Activated CD4-positive, alpha-beta memory T cell treated with anti-CD3 and anti-CD28 coated beads for 36 hours (primary cell): ENCODE results near the gene IGHMBP2. TPM values are rescaled to one million over a fixed set of nuclear protein-coding genes. Genes with fewer than 3 reads are reported as not detected.

Source experiments
- CTCF ChIA-PET: fragments of 350-600 bp; sonication (Branson Sonifier 250); formaldehyde crosslinking; loops from one replicate; lab custom pipeline; 2021; ENCODE audit warnings: antibody characterized with exemption, inconsistent platforms; lab: Charles Lee
- POLR2A ChIA-PET: fragments of 350-600 bp; sonication (Branson Sonifier 250); formaldehyde crosslinking; loops from one replicate; lab custom pipeline; 2021; ENCODE audit warnings: antibody characterized with exemption; lab: Charles Lee
- DNase-seq: peaks from one replicate; pipeline ENCODE4 v3.0.0-alpha.2; 2020
- H3K27ac Mint-ChIP-seq: one replicate; pipeline ENCODE4 v1.8.0; 2021; ENCODE audit warnings: mixed read lengths
- H3K27me3 Mint-ChIP-seq: one replicate; pipeline ENCODE4 v1.8.0; 2021; ENCODE audit warnings: mixed read lengths
- H3K36me3 Mint-ChIP-seq: one replicate; pipeline ENCODE4 v1.8.0; 2021; ENCODE audit warnings: mixed read lengths
- H3K4me1 Mint-ChIP-seq: one replicate; pipeline ENCODE4 v1.8.0; 2021; ENCODE audit warnings: low read depth, mixed read lengths
- H3K4me3 Mint-ChIP-seq: one replicate; pipeline ENCODE4 v1.8.0; 2021; ENCODE audit warnings: mild to moderate bottlenecking, mixed read lengths
- H3K9me3 Mint-ChIP-seq: one replicate; pipeline ENCODE4 v1.8.0; 2021; ENCODE audit warnings: mixed read lengths
- intact Hi-C: fragments of 100-400 bp; cut with micrococcal nuclease; formaldehyde crosslinking; loops from one replicate; pipeline ENCODE4 v1.15.1; 2023
- total RNA-seq, 2 experiments: library from RNA; stranded (reverse); gene quantifications; one replicate each; pipeline ENCODE4 v1.2.3, GENCODE V29; 2021

IGHMBP2 gene
- total RNA-seq, 2 experiments from 2014 or later: 24.4 to 24.8 TPM

- Mint-ChIP-seq H3K27me3 (no peaks in the 10 kb centered on the region), H3K4me1 (no peaks in the 10 kb centered on the region), H3K9me3 (no peaks in the 10 kb centered on the region), H3K4me3 (no peak overlapping the region), H3K27ac (no peak overlapping the region), H3K36me3 (peaks cover 54% of the 10 kb centered on the region)
- POLR2A ChIA-PET: no interaction called here
- CTCF ChIA-PET: no interaction called here
- DNase-seq: no peak
- intact Hi-C loops: no loop called here
Measured at GRCh38 chr11:68914761-68915160, 11.1 kb downstream of the IGHMBP2 start.

DNA sequence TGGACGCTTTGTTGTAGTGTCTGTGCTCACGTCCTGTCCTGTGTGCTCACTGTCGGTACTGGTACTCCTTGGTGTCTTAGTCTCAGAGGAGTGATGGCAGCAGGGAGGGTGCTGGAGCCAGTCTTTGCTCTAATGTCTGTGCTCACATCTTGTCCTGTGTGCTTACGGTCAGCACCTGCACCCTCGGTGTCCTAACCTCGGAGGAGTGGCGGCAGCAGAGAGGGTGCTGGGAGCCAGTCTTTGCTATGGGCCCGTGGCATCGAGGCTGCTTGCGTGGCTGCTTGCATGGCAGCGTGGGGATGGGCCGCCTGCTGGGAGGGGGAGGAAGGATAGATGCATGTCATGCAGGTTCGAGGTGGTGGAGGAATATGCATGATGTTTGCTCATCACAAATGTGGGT, 12.7 kb downstream of the IGHMBP2 start:
- DNase-seq: no peak
- intact Hi-C loops: no loop called here
- CTCF ChIA-PET: no interaction called here
- H3K27me3 Mint-ChIP-seq: no peaks in the 10 kb centered on the region
- H3K4me3 Mint-ChIP-seq: no peak overlapping the region
- no peaks in the 10 kb centered on the region for H3K9me3 Mint-ChIP-seq
- H3K4me1 Mint-ChIP-seq: no peaks in the 10 kb centered on the region
- H3K36me3 Mint-ChIP-seq: peaks cover 41% of the 10 kb centered on the region
- H3K27ac Mint-ChIP-seq: no peak overlapping the region
- POLR2A ChIA-PET: interaction anchor here (0.5 kb wide), 1 partner anchor 509 kb away, joined by 3 read pairs; no protein-coding TSS in a partner anchor

DNA sequence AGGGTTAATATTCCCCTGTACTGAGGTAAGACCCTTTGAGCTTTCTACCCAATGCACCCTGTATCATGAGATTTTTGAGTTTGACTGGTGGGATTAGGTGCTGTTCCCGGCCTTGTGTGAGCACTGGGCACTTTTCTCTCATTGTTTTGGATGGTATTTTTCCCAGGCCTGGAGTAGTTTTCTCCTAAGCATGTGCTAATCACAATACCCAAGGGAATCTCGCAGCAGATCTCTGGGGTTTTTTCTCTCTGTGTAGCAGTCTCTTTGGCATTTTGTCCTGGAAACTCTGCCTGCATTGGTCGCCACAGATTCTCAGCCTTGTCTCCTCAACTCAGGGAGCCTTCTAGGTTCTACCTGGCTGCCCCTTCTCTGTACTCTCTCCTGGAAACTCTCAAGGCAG, 19.9 kb downstream of the IGHMBP2 start:
- no peaks in the 10 kb centered on the region for H3K4me1 Mint-ChIP-seq
- H3K4me3 Mint-ChIP-seq: no peak overlapping the region
- H3K9me3 Mint-ChIP-seq: peaks cover 22% of the 10 kb centered on the region
- no peak for DNase-seq
- H3K27me3 Mint-ChIP-seq: no peaks in the 10 kb centered on the region
- CTCF ChIA-PET: no interaction called here
- peaks cover 69% of the 10 kb centered on the region for H3K36me3 Mint-ChIP-seq
- POLR2A ChIA-PET: no interaction called here
- intact Hi-C loops: no loop called here
- no peak overlapping the region for H3K27ac Mint-ChIP-seq

DNA sequence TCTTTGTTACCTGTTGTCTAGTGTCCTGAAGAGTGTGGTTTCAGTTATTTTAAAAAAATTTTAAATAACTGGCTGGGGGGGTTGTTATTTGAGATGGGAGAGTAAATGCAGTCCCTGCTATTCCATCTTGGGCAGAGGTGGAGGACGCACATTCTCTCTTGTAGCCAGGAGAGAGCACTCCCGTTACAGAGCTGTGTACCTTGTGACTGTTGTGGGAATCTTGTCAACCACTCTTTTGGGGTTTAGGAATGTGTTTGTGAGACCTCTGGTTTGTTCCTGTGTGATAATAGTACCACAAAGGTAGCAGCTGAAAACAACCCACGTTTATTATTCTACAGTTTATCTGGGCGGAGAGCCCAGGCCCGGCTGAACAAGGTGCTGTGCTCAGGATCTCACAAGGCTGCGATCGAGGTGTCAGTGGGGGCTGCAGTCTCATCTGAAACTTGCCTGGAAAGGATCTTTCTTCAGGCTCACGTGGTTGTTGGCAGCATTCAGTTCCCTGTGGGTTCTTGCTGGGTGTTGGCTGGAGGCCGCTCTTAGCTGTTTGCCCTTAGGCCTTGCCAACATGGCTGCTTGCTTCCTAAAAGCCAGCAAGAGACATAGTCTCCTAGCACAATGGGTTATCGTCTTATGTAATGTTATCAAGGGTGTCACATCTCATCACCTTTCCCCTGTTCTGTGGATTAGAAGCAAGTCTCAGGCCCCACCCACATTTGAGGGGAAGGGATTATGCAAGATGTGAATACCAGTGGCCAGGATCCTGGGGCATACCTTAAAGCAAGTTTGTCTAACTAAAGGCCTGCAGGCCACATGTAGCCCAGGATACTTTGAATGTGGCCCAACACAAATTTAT, 20.6 kb downstream of the IGHMBP2 start:
- ChIA-PET CTCF (no interaction called here), POLR2A (no interaction called here)
- no peaks in the 10 kb centered on the region for H3K4me1 Mint-ChIP-seq
- peaks cover 69% of the 10 kb centered on the region for H3K36me3 Mint-ChIP-seq
- H3K4me3 Mint-ChIP-seq: no peak overlapping the region
- intact Hi-C loops: no loop called here
- H3K9me3 Mint-ChIP-seq: peaks cover 22% of the 10 kb centered on the region
- DNase-seq: no peak
- H3K27ac Mint-ChIP-seq: no peak overlapping the region
- no peaks in the 10 kb centered on the region for H3K27me3 Mint-ChIP-seq

GRCh38 chr11:68925611-68926010, 21.9 kb downstream of the IGHMBP2 start:
- peaks cover 77% of the 10 kb centered on the region for H3K36me3 Mint-ChIP-seq
- peaks cover 22% of the 10 kb centered on the region for H3K9me3 Mint-ChIP-seq
- no peaks in the 10 kb centered on the region for H3K4me1 Mint-ChIP-seq
- ChIA-PET POLR2A (no interaction called here), CTCF (no interaction called here)
- no peak overlapping the region for H3K4me3 Mint-ChIP-seq
- intact Hi-C loops: no loop called here
- no peaks in the 10 kb centered on the region for H3K27me3 Mint-ChIP-seq
- no peak overlapping the region for H3K27ac Mint-ChIP-seq
- no peak for DNase-seq

DNA sequence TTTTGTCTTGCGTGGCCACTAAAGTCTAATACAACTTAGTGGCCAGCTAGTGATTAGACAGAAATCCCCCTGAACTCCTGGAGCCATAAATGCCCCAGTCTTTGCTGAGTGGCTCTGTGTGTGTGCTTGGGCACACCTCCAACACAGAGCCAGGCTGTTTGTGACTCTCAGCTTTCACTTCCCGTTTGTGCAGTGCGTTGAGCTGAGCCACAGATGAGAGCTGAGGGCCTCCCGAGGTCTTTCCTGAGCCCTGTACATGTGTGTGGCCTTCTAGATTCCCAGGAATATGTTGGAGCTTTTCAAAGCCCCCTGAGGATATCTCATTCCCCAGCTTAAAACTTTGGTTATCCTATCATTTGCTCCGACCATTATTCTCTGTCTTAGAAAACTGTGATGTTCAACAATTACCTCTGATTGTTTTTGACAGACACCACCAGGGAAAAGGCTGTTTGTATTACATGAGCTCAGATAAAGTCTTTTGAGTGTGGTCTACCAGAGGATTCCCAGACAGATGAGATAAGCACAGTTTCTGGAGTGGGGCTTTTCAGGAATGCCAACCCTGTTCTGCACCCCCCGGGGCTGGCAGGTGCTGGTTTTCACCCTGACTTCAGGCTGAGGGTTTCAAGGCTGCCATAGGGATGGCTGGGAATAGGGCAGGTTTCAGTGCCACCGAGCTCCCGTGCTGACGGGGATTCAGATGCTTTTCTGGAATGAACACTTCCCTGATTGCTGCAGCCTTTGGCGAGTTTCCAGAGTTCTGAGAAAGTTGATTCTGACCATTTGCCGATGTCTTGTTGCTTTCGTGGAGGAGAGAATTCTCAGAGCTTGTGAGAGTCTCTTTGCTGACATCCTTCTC, 23.8 kb downstream of the IGHMBP2 start:
- Mint-ChIP-seq H3K27ac (no peak overlapping the region), H3K4me1 (no peaks in the 10 kb centered on the region), H3K36me3 (peaks cover 69% of the 10 kb centered on the region), H3K9me3 (peaks cover 22% of the 10 kb centered on the region), H3K4me3 (no peak overlapping the region), H3K27me3 (no peaks in the 10 kb centered on the region)
- DNase-seq: no peak
- intact Hi-C loops: no loop called here
- ChIA-PET CTCF (no interaction called here), POLR2A (no interaction called here)

DNA sequence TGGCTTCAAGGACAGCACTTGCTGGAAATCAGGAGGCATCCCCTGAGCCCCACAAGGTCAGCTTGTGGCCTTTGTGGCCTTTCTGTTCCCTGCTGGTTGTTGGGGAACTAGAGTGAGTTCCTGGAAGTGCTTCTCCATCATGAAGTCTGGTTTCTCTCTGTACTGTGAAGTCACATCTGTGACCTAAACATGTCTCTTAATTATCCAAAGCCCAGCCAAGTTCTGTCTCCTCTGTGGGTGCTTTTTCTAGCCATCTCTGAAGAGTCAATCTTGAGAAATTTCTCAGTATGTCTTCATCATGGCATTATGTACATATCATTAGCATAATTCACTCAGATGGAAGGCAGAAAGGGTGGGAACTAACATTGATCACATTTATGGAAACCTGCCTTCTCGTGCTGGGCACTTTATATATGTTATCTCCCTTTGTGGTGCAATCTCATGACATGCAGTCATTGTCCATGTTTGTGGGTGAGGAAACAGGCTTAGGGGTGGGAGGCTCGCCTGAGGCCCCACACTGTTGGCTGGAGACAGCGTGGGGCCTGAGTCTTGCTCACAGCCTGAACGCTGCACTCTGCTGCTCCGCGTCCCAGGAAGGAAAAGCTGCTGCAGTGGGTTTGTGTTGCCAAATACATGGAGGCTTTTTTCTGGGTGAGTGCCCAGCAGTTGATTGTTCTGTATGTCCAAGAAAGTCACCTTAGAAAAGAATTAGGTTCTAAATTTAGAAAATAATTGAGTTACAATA, 24.6 kb downstream of the IGHMBP2 start:
- Mint-ChIP-seq H3K4me1 (no peaks in the 10 kb centered on the region), H3K27ac (no peak overlapping the region), H3K9me3 (peaks cover 22% of the 10 kb centered on the region), H3K27me3 (no peaks in the 10 kb centered on the region), H3K36me3 (peaks cover 61% of the 10 kb centered on the region), H3K4me3 (no peak overlapping the region)
- POLR2A ChIA-PET: no interaction called here
- CTCF ChIA-PET: interaction anchor here (0.6 kb wide), 1 partner anchor 9 kb away, joined by 3 read pairs; no protein-coding TSS in a partner anchor
- DNase-seq: no peak
- intact Hi-C loops: no loop called here

- no peaks in the 10 kb centered on the region for H3K27me3 Mint-ChIP-seq
- intact Hi-C loops: no loop called here
- H3K9me3 Mint-ChIP-seq: peaks cover 17% of the 10 kb centered on the region
- no peak overlapping the region for H3K27ac Mint-ChIP-seq
- CTCF ChIA-PET: interaction anchor here (0.6 kb wide), 1 partner anchor 10 kb away, joined by 3 read pairs; no protein-coding TSS in a partner anchor
- H3K4me1 Mint-ChIP-seq: no peaks in the 10 kb centered on the region
- DNase-seq: no peak
- H3K4me3 Mint-ChIP-seq: no peak overlapping the region
- peaks cover 53% of the 10 kb centered on the region for H3K36me3 Mint-ChIP-seq
- POLR2A ChIA-PET: no interaction called here
Measured at GRCh38 chr11:68929135-68929534, 25.4 kb downstream of the IGHMBP2 start.

GRCh38 chr11:68929706-68930570, 26.2 kb downstream of the IGHMBP2 start:
- H3K9me3 Mint-ChIP-seq: peaks cover 9% of the 10 kb centered on the region
- H3K27me3 Mint-ChIP-seq: no peaks in the 10 kb centered on the region
- ChIA-PET CTCF (no interaction called here), POLR2A (no interaction called here)
- peaks cover 45% of the 10 kb centered on the region for H3K36me3 Mint-ChIP-seq
- DNase-seq: no peak
- no peak overlapping the region for H3K4me3 Mint-ChIP-seq
- no peak overlapping the region for H3K27ac Mint-ChIP-seq
- H3K4me1 Mint-ChIP-seq: no peaks in the 10 kb centered on the region
- intact Hi-C loops: no loop called here

GRCh38 chr11:68930991-68931855, 27.5 kb downstream of the IGHMBP2 start:
- H3K4me1 Mint-ChIP-seq: no peaks in the 10 kb centered on the region
- H3K9me3 Mint-ChIP-seq: no peaks in the 10 kb centered on the region
- intact Hi-C loops: no loop called here
- no peaks in the 10 kb centered on the region for H3K27me3 Mint-ChIP-seq
- DNase-seq: no peak
- ChIA-PET POLR2A (no interaction called here), CTCF (no interaction called here)
- no peak overlapping the region for H3K4me3 Mint-ChIP-seq
- H3K27ac Mint-ChIP-seq: no peak overlapping the region
- H3K36me3 Mint-ChIP-seq: peaks cover 34% of the 10 kb centered on the region

GRCh38 chr11:68931911-68932310, 28.2 kb downstream of the IGHMBP2 start:
- intact Hi-C loops: no loop called here
- Mint-ChIP-seq H3K36me3 (peaks cover 28% of the 10 kb centered on the region), H3K27me3 (no peaks in the 10 kb centered on the region), H3K9me3 (no peaks in the 10 kb centered on the region), H3K4me1 (no peaks in the 10 kb centered on the region), H3K27ac (no peak overlapping the region), H3K4me3 (no peak overlapping the region)
- ChIA-PET CTCF (no interaction called here), POLR2A (no interaction called here)
- no peak for DNase-seq
